ENCODE data around the gene SNX2.
"Not testable (repeated sequence)": the region's sequence is repeated elsewhere in the genome, so short reads cannot be mapped to it uniquely, and the experiment has no call there.

Gene SNX2

GRCh38 chr5:122844136-122844909 lies 69.4 kb downstream of the SNX2 start:
- DNase-seq (ENCODE audit: low spot score): no peak

GRCh38 chr5:122844910-122845228 lies 70.0 kb downstream of the SNX2 start:
- no peak for DNase-seq (ENCODE audit: low spot score)

- peak; percentile 64 for DNase-seq (ENCODE audit: low spot score)
These were observed 70.6 kb downstream of the SNX2 start, which contains the start of gene SNX24 for GRCh38 chr5:122845229-122846050. Gene SNX24 (plus strand): TSS chr5:122845613. CDS start chr5:122845634, 21 bp downstream.

GRCh38 chr5:122846051-122846550 lies 71.2 kb downstream of the SNX2 start:
- no peak for DNase-seq (ENCODE audit: low spot score)

- no peak for DNase-seq (ENCODE audit: low spot score)
These were observed 72.8 kb downstream of the SNX2 start for GRCh38 chr5:122847687-122848081.

GRCh38 chr5:122849771-122850170 lies 74.9 kb downstream of the SNX2 start:
- DNase-seq (ENCODE audit: low spot score): no peak

GRCh38 chr5:122857538-122857937 lies 82.7 kb downstream of the SNX2 start:
- not testable (repeated sequence) for DNase-seq (ENCODE audit: low spot score)

- no peak for DNase-seq (ENCODE audit: low spot score)
These were observed 83.6 kb downstream of the SNX2 start for GRCh38 chr5:122858451-122858850.

- no peak for DNase-seq (ENCODE audit: low spot score)
These were observed 88.4 kb downstream of the SNX2 start for GRCh38 chr5:122863240-122863639.

GRCh38 chr5:122863721-122864120 lies 88.8 kb downstream of the SNX2 start:
- DNase-seq (ENCODE audit: low spot score): no peak

- DNase-seq (ENCODE audit: low spot score): no peak
These were observed 89.5 kb downstream of the SNX2 start for GRCh38 chr5:122864400-122864799.

GRCh38 chr5:122864842-122865241 lies 90.0 kb downstream of the SNX2 start:
- no peak for DNase-seq (ENCODE audit: low spot score)

- DNase-seq (ENCODE audit: low spot score): no peak
These were observed 95.5 kb downstream of the SNX2 start for GRCh38 chr5:122870219-122870856.

GRCh38 chr5:122871661-122872060 lies 96.8 kb downstream of the SNX2 start:
- DNase-seq (ENCODE audit: low spot score): no peak

- no peak for DNase-seq (ENCODE audit: low spot score)
These were observed 99.4 kb downstream of the SNX2 start for GRCh38 chr5:122874179-122874875.

- no peak for DNase-seq (ENCODE audit: low spot score)
These were observed 102.6 kb downstream of the SNX2 start for GRCh38 chr5:122877518-122877917.

GRCh38 chr5:122879076-122879475 lies 104.2 kb downstream of the SNX2 start:
- no peak for DNase-seq (ENCODE audit: low spot score)
